ENCODE results near the gene ACACA. TPM values are rescaled to one million over a fixed set of nuclear protein-coding genes. Genes with fewer than 3 reads are reported as not detected.

Gene ACACA
- total and polyA plus RNA-seq, 3 experiments from 2014 or later: 7.5 to 51.1 (median 41.3) TPM

GRCh38 chr17:37247825-37248224, 158.8 kb downstream of the ACACA start:
- Mint-ChIP-seq H3K36me3 (peaks cover 8 to 76% (median 24%) of the 10 kb centered on the region in 3 donors), H3K4me3 (no peak overlapping the region), H3K9me3 (no peaks in the 10 kb centered on the region), H3K27me3 (peaks cover 0 to 2% of the 10 kb centered on the region in 2 donors), H3K27ac (no peak overlapping the region), H3K4me1 (no peaks in the 10 kb centered on the region)
- Histone ChIP-seq H3K27ac (ENCODE audit: low read depth, low read length) (no peak overlapping the region), H3K4me3 (ENCODE audit: low read length) (no peak overlapping the region), H3K9me3 (ENCODE audit: low read length) (no peaks in the 10 kb centered on the region), H3K36me3 (ENCODE audit: insufficient read depth, low read length) (no peaks in the 10 kb centered on the region), H3K27me3 (ENCODE audit: insufficient read depth, low read length, poor library complexity, severe bottlenecking) (no peaks in the 10 kb centered on the region), H3K4me1 (ENCODE audit: insufficient read depth, low read length) (no peaks in the 10 kb centered on the region)
- POLR2A ChIA-PET: no interaction called here
- no peak for DNase-seq
- CTCF ChIA-PET: no interaction called here

DNA sequence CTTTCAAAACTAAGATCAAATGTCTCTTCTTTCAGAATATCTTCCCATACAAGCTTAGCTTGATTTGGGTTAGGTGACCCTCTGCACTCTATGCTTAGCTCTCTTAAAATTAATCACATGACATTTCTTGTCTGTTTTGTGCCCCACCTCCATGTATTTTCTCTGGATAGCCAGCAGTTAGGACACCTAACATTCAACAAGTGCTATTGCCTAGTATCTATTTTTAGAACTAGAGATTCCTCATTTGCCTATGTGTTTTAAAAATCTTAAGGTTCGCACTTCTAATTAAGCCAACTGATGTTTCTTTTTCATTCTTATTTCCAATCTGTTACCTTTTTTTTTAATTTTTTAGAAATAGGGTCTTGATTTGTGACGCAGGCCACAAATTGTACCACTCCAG, 160.6 kb downstream of the ACACA start:
- ChIA-PET POLR2A (no interaction called here), CTCF (no interaction called here)
- H3K4me3 ChIP-seq (ENCODE audit: low read length): no peak overlapping the region
- no peaks in the 10 kb centered on the region for H3K27me3 ChIP-seq (ENCODE audit: insufficient read depth, low read length, poor library complexity, severe bottlenecking)
- no peaks in the 10 kb centered on the region for H3K9me3 ChIP-seq (ENCODE audit: low read length)
- no peak overlapping the region for H3K27ac Mint-ChIP-seq
- no peaks in the 10 kb centered on the region for H3K9me3 Mint-ChIP-seq
- H3K36me3 Mint-ChIP-seq: peaks cover 4 to 75% (median 23%) of the 10 kb centered on the region in 3 donors
- no peak for DNase-seq
- no peaks in the 10 kb centered on the region for H3K4me1 Mint-ChIP-seq
- peaks cover 0 to 2% of the 10 kb centered on the region in 2 donors for H3K27me3 Mint-ChIP-seq
- H3K4me1 ChIP-seq (ENCODE audit: insufficient read depth, low read length): no peaks in the 10 kb centered on the region
- H3K4me3 Mint-ChIP-seq: no peak overlapping the region
- H3K36me3 ChIP-seq (ENCODE audit: insufficient read depth, low read length): no peaks in the 10 kb centered on the region
- no peak overlapping the region for H3K27ac ChIP-seq (ENCODE audit: low read depth, low read length)

DNA sequence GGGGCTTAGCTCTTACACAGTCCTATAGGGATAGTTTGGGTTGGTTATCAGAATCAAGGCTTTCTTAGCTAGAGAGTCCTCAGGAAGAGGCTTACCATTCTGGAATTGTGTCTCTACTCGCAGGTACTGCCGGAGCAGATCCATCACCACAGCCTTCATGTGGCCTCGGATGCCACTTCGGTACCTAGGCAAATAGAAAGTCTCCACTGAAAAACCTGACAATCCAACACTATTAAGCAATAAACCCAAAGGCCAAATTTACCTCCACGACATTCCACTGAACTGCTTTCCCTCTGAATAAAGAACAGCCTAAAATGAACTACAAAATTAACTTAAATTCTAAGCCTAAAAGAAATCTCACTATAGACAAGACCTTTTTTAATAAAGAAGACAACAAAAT, 166.3 kb downstream of the ACACA start:
- peak overlapping the region in 1 of 8 donors; percentile 39 for H3K27ac Mint-ChIP-seq
- H3K36me3 Mint-ChIP-seq: peaks cover 4 to 69% (median 11%) of the 10 kb centered on the region in 3 donors
- Histone ChIP-seq H3K27me3 (ENCODE audit: insufficient read depth, low read length, poor library complexity, severe bottlenecking) (no peaks in the 10 kb centered on the region), H3K27ac (ENCODE audit: low read depth, low read length) (no peak overlapping the region), H3K9me3 (ENCODE audit: low read length) (no peaks in the 10 kb centered on the region), H3K4me3 (ENCODE audit: low read length) (no peak overlapping the region), H3K36me3 (ENCODE audit: insufficient read depth, low read length) (peaks cover 6% of the 10 kb centered on the region), H3K4me1 (ENCODE audit: insufficient read depth, low read length) (no peaks in the 10 kb centered on the region)
- no peaks in the 10 kb centered on the region for H3K27me3 Mint-ChIP-seq
- no peaks in the 10 kb centered on the region for H3K9me3 Mint-ChIP-seq
- no peak for DNase-seq
- POLR2A ChIA-PET: no interaction called here
- no peaks in the 10 kb centered on the region for H3K4me1 Mint-ChIP-seq
- no peak overlapping the region for H3K4me3 Mint-ChIP-seq
- CTCF ChIA-PET: interaction anchor here (0.7 to 3.7 kb wide), 6 partner anchors 8 to 637 kb away, joined by 3 to 19 read pairs (median 4); partner anchors contain the start of gene MRM1

GRCh38 chr17:37239690-37240334, 166.8 kb downstream of the ACACA start:
- Histone ChIP-seq H3K36me3 (ENCODE audit: insufficient read depth, low read length) (peaks cover 6% of the 10 kb centered on the region), H3K9me3 (ENCODE audit: low read length) (no peaks in the 10 kb centered on the region), H3K27me3 (ENCODE audit: insufficient read depth, low read length, poor library complexity, severe bottlenecking) (no peaks in the 10 kb centered on the region), H3K4me1 (ENCODE audit: insufficient read depth, low read length) (no peaks in the 10 kb centered on the region), H3K4me3 (ENCODE audit: low read length) (no peak overlapping the region), H3K27ac (ENCODE audit: low read depth, low read length) (no peak overlapping the region)
- CTCF ChIA-PET: interaction anchor here (0.7 to 3.7 kb wide), 5 partner anchors 17 to 637 kb away, joined by 3 to 19 read pairs (median 3); partner anchors contain the start of gene MRM1
- Mint-ChIP-seq H3K27ac (peak overlapping the region in 1 of 8 donors; percentile 22), H3K36me3 (peaks cover 4 to 68% (median 12%) of the 10 kb centered on the region in 3 donors), H3K27me3 (no peaks in the 10 kb centered on the region), H3K9me3 (no peaks in the 10 kb centered on the region), H3K4me3 (no peak overlapping the region), H3K4me1 (no peaks in the 10 kb centered on the region)
- DNase-seq: no peak
- POLR2A ChIA-PET: interaction anchor here (0.5 kb wide), 1 partner anchor 269 kb away, joined by 3 read pairs; no protein-coding TSS in a partner anchor

- no peak for DNase-seq
- Histone ChIP-seq H3K27me3 (ENCODE audit: insufficient read depth, low read length, poor library complexity, severe bottlenecking) (no peaks in the 10 kb centered on the region), H3K9me3 (ENCODE audit: low read length) (no peaks in the 10 kb centered on the region), H3K4me3 (ENCODE audit: low read length) (no peak overlapping the region), H3K27ac (ENCODE audit: low read depth, low read length) (no peak overlapping the region), H3K4me1 (ENCODE audit: insufficient read depth, low read length) (no peaks in the 10 kb centered on the region), H3K36me3 (ENCODE audit: insufficient read depth, low read length) (peaks cover 3% of the 10 kb centered on the region)
- Mint-ChIP-seq H3K27ac (peak overlapping the region in 1 of 8 donors; percentile 44), H3K36me3 (peaks cover 0 to 53% (median 10%) of the 10 kb centered on the region in 3 donors), H3K4me3 (no peak overlapping the region), H3K4me1 (no peaks in the 10 kb centered on the region), H3K27me3 (no peaks in the 10 kb centered on the region), H3K9me3 (no peaks in the 10 kb centered on the region)
- CTCF ChIA-PET: no interaction called here
- POLR2A ChIA-PET: no interaction called here
Measured at GRCh38 chr17:37234106-37234505, 172.5 kb downstream of the ACACA start.

- no peaks in the 10 kb centered on the region for H3K9me3 Mint-ChIP-seq
- no peak overlapping the region for H3K27ac Mint-ChIP-seq
- Histone ChIP-seq H3K27ac (ENCODE audit: low read depth, low read length) (no peak overlapping the region), H3K36me3 (ENCODE audit: insufficient read depth, low read length) (peaks cover 3% of the 10 kb centered on the region), H3K27me3 (ENCODE audit: insufficient read depth, low read length, poor library complexity, severe bottlenecking) (no peaks in the 10 kb centered on the region), H3K9me3 (ENCODE audit: low read length) (no peaks in the 10 kb centered on the region), H3K4me1 (ENCODE audit: insufficient read depth, low read length) (no peaks in the 10 kb centered on the region), H3K4me3 (ENCODE audit: low read length) (no peak overlapping the region)
- peaks cover 0 to 55% (median 10%) of the 10 kb centered on the region in 3 donors for H3K36me3 Mint-ChIP-seq
- no peak for DNase-seq
- POLR2A ChIA-PET: no interaction called here
- no peaks in the 10 kb centered on the region for H3K4me1 Mint-ChIP-seq
- no peak overlapping the region for H3K4me3 Mint-ChIP-seq
- no peaks in the 10 kb centered on the region for H3K27me3 Mint-ChIP-seq
- CTCF ChIA-PET: interaction anchor here (1.4 kb wide), 1 partner anchor 8 kb away, joined by 6 read pairs; no protein-coding TSS in a partner anchor
Measured at GRCh38 chr17:37233036-37233435, 173.6 kb downstream of the ACACA start.

GRCh38 chr17:37231887-37232286, 174.7 kb downstream of the ACACA start:
- Histone ChIP-seq H3K4me1 (ENCODE audit: insufficient read depth, low read length) (no peaks in the 10 kb centered on the region), H3K27me3 (ENCODE audit: insufficient read depth, low read length, poor library complexity, severe bottlenecking) (no peaks in the 10 kb centered on the region), H3K27ac (ENCODE audit: low read depth, low read length) (no peak overlapping the region), H3K9me3 (ENCODE audit: low read length) (no peaks in the 10 kb centered on the region), H3K36me3 (ENCODE audit: insufficient read depth, low read length) (peaks cover 3% of the 10 kb centered on the region), H3K4me3 (ENCODE audit: low read length) (no peak overlapping the region)
- no peak for DNase-seq
- ChIA-PET CTCF (interaction anchor here (1.4 kb wide), 1 partner anchor 10 kb away, joined by 6 read pairs; no protein-coding TSS in a partner anchor), POLR2A (no interaction called here)
- no peaks in the 10 kb centered on the region for H3K27me3 Mint-ChIP-seq
- no peaks in the 10 kb centered on the region for H3K4me1 Mint-ChIP-seq
- peaks cover 0 to 46% (median 12%) of the 10 kb centered on the region in 3 donors for H3K36me3 Mint-ChIP-seq
- no peak overlapping the region for H3K4me3 Mint-ChIP-seq
- no peak overlapping the region for H3K27ac Mint-ChIP-seq
- H3K9me3 Mint-ChIP-seq: no peaks in the 10 kb centered on the region

- H3K4me1 Mint-ChIP-seq: no peaks in the 10 kb centered on the region
- H3K27ac ChIP-seq (ENCODE audit: low read depth, low read length): no peak overlapping the region
- CTCF ChIA-PET: no interaction called here
Measured at GRCh38 chr17:37230633-37231032, 176.0 kb downstream of the ACACA start.

More at GRCh38 chr17:37230633-37231032, 176.0 kb downstream of the ACACA start:
- no peaks in the 10 kb centered on the region for H3K4me1 ChIP-seq (ENCODE audit: insufficient read depth, low read length)
- H3K4me3 Mint-ChIP-seq: no peak overlapping the region
- peaks cover 0 to 49% (median 13%) of the 10 kb centered on the region in 3 donors for H3K36me3 Mint-ChIP-seq
- peaks cover 3% of the 10 kb centered on the region for H3K36me3 ChIP-seq (ENCODE audit: insufficient read depth, low read length)
- no peak for DNase-seq
- H3K27me3 ChIP-seq (ENCODE audit: insufficient read depth, low read length, poor library complexity, severe bottlenecking): no peaks in the 10 kb centered on the region
- H3K9me3 Mint-ChIP-seq: no peaks in the 10 kb centered on the region
- no peaks in the 10 kb centered on the region for H3K9me3 ChIP-seq (ENCODE audit: low read length)
- no peaks in the 10 kb centered on the region for H3K27me3 Mint-ChIP-seq
- no peak overlapping the region for H3K27ac Mint-ChIP-seq
- POLR2A ChIA-PET: no interaction called here
- H3K4me3 ChIP-seq (ENCODE audit: low read length): no peak overlapping the region

Measured in CD8-positive, alpha-beta memory T cell (primary cell).